Measurements from ENCODE around the gene GPX4. TPM values are rescaled to one million over a fixed set of nuclear protein-coding genes. Genes with fewer than 3 reads are reported as not detected.
A peak's percentile ranks its signal among the peaks of the same experiment; 100 is the strongest.

The GPX4 gene
- total RNA-seq, 1 experiment from 2014 or later, result 355 TPM

- Histone ChIP-seq H3K4ac (ENCODE audit: low read depth, low read length) (no peak overlapping the region), H3K23me2 (ENCODE audit: insufficient read length, low read depth, low read length, poor library complexity, severe bottlenecking) (peaks cover 7% of the 10 kb centered on the region), H4K8ac (replicated peaks; ENCODE audit: insufficient read length, low read depth, low read length) (no peak overlapping the region), H2AFZ (ENCODE audit: low read length) (no peak overlapping the region), H3K79me1 (ENCODE audit: insufficient read depth, low read depth, low read length, poor library complexity, severe bottlenecking) (peaks cover 11% of the 10 kb centered on the region), H3K14ac (ENCODE audit: insufficient read depth, low read length) (no peak overlapping the region), H2BK12ac (ENCODE audit: insufficient read length, low read depth, low read length) (no peak overlapping the region), H4K20me1 (ENCODE audit: control insufficient read depth, insufficient read depth, insufficient read length) (no peaks in the 10 kb centered on the region), H3K4me1 (ENCODE audit: insufficient read depth, low read length) (peaks cover 2% of the 10 kb centered on the region; the same call in 1 of the 2 replicates), H2BK15ac (ENCODE audit: low read depth, low read length) (no peak overlapping the region), H3K18ac (ENCODE audit: insufficient read length, low read depth, low read length) (no peak overlapping the region), H4K5ac (ENCODE audit: insufficient read length, low read depth, low read length) (no peak overlapping the region), H3K79me2 (ENCODE audit: insufficient read depth, low read length) (peaks cover 12% of the 10 kb centered on the region; the same call in 1 of the 2 replicates), H3K9ac (ENCODE audit: extremely low read depth, insufficient read length, low read length) (no peak overlapping the region), H3K27ac (ENCODE audit: insufficient read length, low read depth, low read length) (no peak overlapping the region), H4K91ac (ENCODE audit: insufficient read length, low read depth, low read length) (no peak overlapping the region), H3K56ac (ENCODE audit: insufficient read length, low read depth, low read length) (no peak overlapping the region), H3K4me2 (ENCODE audit: insufficient read depth, insufficient read length, low read length) (no peak overlapping the region), H2AK5ac (ENCODE audit: insufficient read length, low read length) (no peak overlapping the region), H2BK120ac (ENCODE audit: low read depth, low read length, poor library complexity, severe bottlenecking) (no peak overlapping the region), H2BK5ac (ENCODE audit: insufficient read length, low read length) (no peak overlapping the region), H3K9me3 (ENCODE audit: control insufficient read depth, low read depth, low read length) (no peaks in the 10 kb centered on the region), H3K27me3 (ENCODE audit: insufficient read depth, low read length) (no peaks in the 10 kb centered on the region), H3K23ac (ENCODE audit: insufficient read length, low read depth, low read length) (no peak overlapping the region), H2BK20ac (ENCODE audit: low read depth, low read length, poor library complexity, severe bottlenecking) (no peak overlapping the region), H3T11ph (ENCODE audit: low read length) (no peak overlapping the region)
- no peak for DNase-seq
- Mint-ChIP-seq H3K36me3 (ENCODE audit: insufficient read depth in 1 of 3, low read depth in 3 of 3) (peaks cover 3 to 12% (median 10%) of the 10 kb centered on the region in 3 experiments; a peak in 6 of 7 replicates), H3K4me1 (peaks cover 12 to 31% of the 10 kb centered on the region in 2 experiments), H3K9me3 (peaks cover 2 to 3% of the 10 kb centered on the region in 2 experiments; a peak in 2 of 5 replicates), H3K27me3 (ENCODE audit: low read depth) (no peaks in the 10 kb centered on the region), H3K27ac (0 out of 7 replicates have a peak overlapping the region, but pooled peaks of 1 of the 3 experiments have one; percentile 1), H3K4me3 (no peak overlapping the region)
- no peak for TF ChIP-seq CTCF (conservative IDR thresholded peaks at IDR 0.05)
- WGBS (ENCODE audit: extremely low coverage, insufficient read length, low lambda C conversion rate), result no CpG with 5 or more reads among the region's 7 CpGs
These were observed 6.0 kb upstream of the GPX4 start for GRCh38 chr19:1097810-1098176.
